Measurements from ENCODE around the gene EPHB2. TPM values are rescaled to one million over a fixed set of nuclear protein-coding genes. Genes with fewer than 3 reads are reported as not detected.

EPHB2 gene
- total RNA-seq, 1 experiment from 2014 or later = 0.45 TPM

DNA sequence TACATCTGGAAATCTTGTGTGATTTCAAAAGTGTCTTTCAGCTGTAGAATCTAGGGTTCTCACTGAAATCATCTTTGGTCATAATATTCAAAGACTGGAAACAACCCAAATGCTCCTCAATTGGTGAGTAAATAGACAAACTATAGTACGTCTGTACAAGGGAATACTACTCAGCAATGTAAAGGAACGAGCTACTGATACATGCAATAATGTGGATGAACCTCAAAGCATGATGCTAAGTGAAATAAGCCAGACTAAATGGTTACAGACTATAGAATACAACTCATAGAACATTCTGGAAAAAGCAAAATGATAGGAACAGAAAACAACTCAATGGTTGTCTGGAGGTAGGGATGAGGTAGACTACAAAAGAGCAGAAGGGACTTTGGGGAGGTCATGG is 259.5 kb downstream of the EPHB2 start:
- no peaks in the 10 kb centered on the region for H3K79me2 ChIP-seq (ENCODE audit: low read length)
- no peak overlapping the region for H3K9ac ChIP-seq (ENCODE audit: low read length)
- DNase-seq = no peak
- no peak overlapping the region for H3K4me2 ChIP-seq (ENCODE audit: low read depth, low read length, poor library complexity, severe bottlenecking)
- H3K4me3 ChIP-seq (ENCODE audit: low read length) = no peak overlapping the region
- no peaks in the 10 kb centered on the region for H4K20me1 ChIP-seq (ENCODE audit: insufficient read depth, low read depth, low read length)
- no peak overlapping the region for H3K27ac ChIP-seq (ENCODE audit: low read length)
- no peaks in the 10 kb centered on the region for H3K27me3 ChIP-seq (ENCODE audit: low read length)
- no peaks in the 10 kb centered on the region for H3K9me2 ChIP-seq (replicated peaks; ENCODE audit: insufficient read depth, low read length)
- no peaks in the 10 kb centered on the region for H3K36me3 ChIP-seq (ENCODE audit: insufficient read depth, low read length)
- H3K4me1 ChIP-seq (ENCODE audit: low read length) = peaks cover 9% of the 10 kb centered on the region
- no peaks in the 10 kb centered on the region for H3K9me3 ChIP-seq (ENCODE audit: low read length)
- H2AFZ ChIP-seq (ENCODE audit: low read length) = no peak overlapping the region

Small RNA genes within 50 kb of the gene (small RNA-seq; reads per million reads assigned to genes)
- not detected for gene MIR4253
- not detected for gene MIR4684

Other genes starting within 250 kb of the EPHB2 start
- not detected in 2 replicates for gene EPHA8, start 147.3 kb upstream of the EPHB2 start, total RNA-seq (2014; rRNA removed; shearing (Covaris generic); ENCODE audit: low replicate concordance)
- gene C1QA, start 74.2 kb upstream of the EPHB2 start, total RNA-seq (2014; rRNA removed; shearing (Covaris generic); ENCODE audit: low replicate concordance) = not detected in 2 replicates
- not detected in 2 replicates for gene C1QC, start 67.2 kb upstream of the EPHB2 start, total RNA-seq (2014; rRNA removed; shearing (Covaris generic); ENCODE audit: low replicate concordance)
- gene C1QB, start 57.6 kb upstream of the EPHB2 start, total RNA-seq (2014; rRNA removed; shearing (Covaris generic); ENCODE audit: low replicate concordance) = not detected in 2 replicates

All from Karpas-422 (cell line).